Activated CD4-positive, alpha-beta T cell treated with anti-CD3 and anti-CD28 coated beads, Interleukin-2, amount 10 ng/mL, durations not matched to agents 7 days and 5 days (primary cell): Measurements from ENCODE around the gene ELMOD2. TPM values are rescaled to one million over a fixed set of nuclear protein-coding genes. Genes with fewer than 3 reads are reported as not detected.

ENCODE experiments used
- CTCF ChIA-PET: fragments of 350-600 bp; sonication (Branson Sonifier 250); formaldehyde crosslinking; loops from one replicate; lab custom pipeline; 2021; ENCODE audit warnings: antibody characterized with exemption; lab: Charles Lee
- POLR2A ChIA-PET: fragments of 350-600 bp; sonication (Branson Sonifier 250); formaldehyde crosslinking; loops from one replicate; lab custom pipeline; 2021; ENCODE audit warnings: antibody characterized with exemption; lab: Charles Lee
- DNase-seq: peaks from one replicate; pipeline ENCODE4 v3.0.0-alpha.2; 2020
- H3K27ac Mint-ChIP-seq: one replicate; pipeline ENCODE4 v1.8.0; 2021; ENCODE audit warnings: mild to moderate bottlenecking, moderate library complexity, mixed read lengths
- H3K27me3 Mint-ChIP-seq: one replicate; pipeline ENCODE4 v1.8.0; 2021; ENCODE audit warnings: mixed read lengths
- H3K36me3 Mint-ChIP-seq: one replicate; pipeline ENCODE4 v1.8.0; 2021; ENCODE audit warnings: low read depth, mixed read lengths
- H3K4me1 Mint-ChIP-seq: one replicate; pipeline ENCODE4 v1.8.0; 2021; ENCODE audit warnings: mixed read lengths
- H3K4me3 Mint-ChIP-seq: one replicate; pipeline ENCODE4 v1.8.0; 2021; ENCODE audit warnings: mild to moderate bottlenecking, moderate library complexity, mixed read lengths
- H3K9me3 Mint-ChIP-seq: one replicate; pipeline ENCODE4 v1.8.0; 2021; ENCODE audit warnings: mixed read lengths
- total RNA-seq, 2 experiments: library from RNA; stranded (reverse); gene quantifications; one replicate each; pipeline ENCODE4 v1.2.3, GENCODE V29; 2021

ELMOD2 gene
- total RNA-seq, 2 experiments from 2014 or later, result 16.8 to 17.4 TPM

DNA sequence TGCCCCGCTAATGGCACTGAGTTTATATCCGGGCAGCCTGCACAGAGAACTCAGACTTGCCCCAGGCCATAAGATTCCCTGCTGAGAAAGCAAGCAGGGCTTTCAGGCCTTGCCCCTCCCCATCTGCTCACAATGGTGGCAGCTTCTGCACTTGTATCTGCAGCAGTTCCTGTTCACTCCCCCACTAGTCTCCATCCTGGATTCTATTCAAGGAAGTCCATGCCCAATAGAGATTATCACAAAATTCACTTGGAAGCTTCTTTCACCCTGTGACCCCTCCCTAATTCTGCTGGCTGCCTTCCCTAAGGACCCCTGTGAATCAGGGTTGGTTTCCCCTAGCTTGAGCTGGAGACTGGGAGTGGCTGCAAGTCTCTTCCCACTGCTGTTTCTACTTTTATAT lies 79.3 kb downstream of the ELMOD2 start:
- Mint-ChIP-seq H3K4me3 (no peak overlapping the region), H3K36me3 (no peaks in the 10 kb centered on the region), H3K4me1 (no peaks in the 10 kb centered on the region), H3K9me3 (no peaks in the 10 kb centered on the region), H3K27me3 (peaks cover 2% of the 10 kb centered on the region), H3K27ac (no peak overlapping the region)
- POLR2A ChIA-PET, result no interaction called here
- CTCF ChIA-PET, result interaction anchor here (1.5 kb wide), 1 partner anchor 79 kb away, joined by 3 read pairs; the partner anchor contains the start of gene ELMOD2
- DNase-seq, result no peak

Other genes starting within 250 kb of the ELMOD2 start
- gene SCOC, start 150.5 kb upstream of the ELMOD2 start, total RNA-seq, result 10 to 100 TPM; 20.9 to 22.2 TPM
- gene CLGN, start 96.5 kb upstream of the ELMOD2 start, total RNA-seq, result under 1 TPM in 1 of 2 experiments, not detected in 1; 0.21 TPM
- gene MGAT4D, start 25.9 kb upstream of the ELMOD2 start, total RNA-seq, result not detected
- gene UCP1, start 44.8 kb downstream of the ELMOD2 start, total RNA-seq, result not detected
- gene TBC1D9, start 232.2 kb downstream of the ELMOD2 start, total RNA-seq, result under 1 TPM in 1 of 2 experiments, not detected in 1; 0.04 TPM